GM19043 (cell line): ENCODE results near the gene GCK.

Experiments
- ATAC-seq: cut with Tn5 transposase; IDR thresholded peaks from one replicate; pipeline ENCODE4 v1.9.1; 2021; ENCODE audit warnings: low read depth; ENCODE audit not compliant: unreplicated experiment

Gene GCK

GRCh38 chr7:44097064-44097932 lies 91.9 kb downstream of the GCK start:
- peak; percentile 61 for ATAC-seq

- no peak for ATAC-seq
Measured at GRCh38 chr7:44096326-44096881, 92.8 kb downstream of the GCK start.

GRCh38 chr7:44095781-44096180 lies 93.5 kb downstream of the GCK start:
- no peak for ATAC-seq

GRCh38 chr7:44094883-44095592 lies 94.2 kb downstream of the GCK start:
- ATAC-seq, result no peak

GRCh38 chr7:44094365-44094764 lies 94.9 kb downstream of the GCK start:
- ATAC-seq, result no peak
